NCI-H1417 treated with DMSO at 0.1 percent for 48 hours (cell line): ENCODE data around the gene NCAM1.

ENCODE experiments used
- DNase-seq: peaks from one replicate; lab custom pipeline; 2025; lab: John Stamatoyannopoulos, UW

NCAM1 gene

DNA sequence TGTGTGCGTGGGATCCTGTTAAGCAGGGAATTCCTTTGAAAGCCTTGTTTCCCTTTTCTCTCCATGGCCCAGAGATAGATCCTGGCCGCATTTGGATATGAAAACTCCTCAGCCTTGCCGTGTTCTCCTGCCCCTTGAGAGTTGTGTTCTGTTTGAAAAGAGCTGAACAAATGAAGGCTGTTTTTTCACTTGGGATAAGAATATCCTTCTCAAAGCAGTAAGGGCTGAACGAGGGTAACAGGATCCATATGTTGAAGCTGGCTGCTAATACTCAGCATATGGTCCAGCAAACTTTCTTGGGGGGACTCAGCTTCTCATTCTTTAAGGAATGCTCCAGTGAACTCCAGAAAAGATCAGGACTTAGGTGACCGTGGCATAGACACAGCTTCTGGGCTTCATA lies 238.6 kb downstream of the NCAM1 start:
- no peak for DNase-seq

GRCh38 chr11:113201054-113201818 lies 240.0 kb downstream of the NCAM1 start:
- DNase-seq = peak; percentile 25

DNA sequence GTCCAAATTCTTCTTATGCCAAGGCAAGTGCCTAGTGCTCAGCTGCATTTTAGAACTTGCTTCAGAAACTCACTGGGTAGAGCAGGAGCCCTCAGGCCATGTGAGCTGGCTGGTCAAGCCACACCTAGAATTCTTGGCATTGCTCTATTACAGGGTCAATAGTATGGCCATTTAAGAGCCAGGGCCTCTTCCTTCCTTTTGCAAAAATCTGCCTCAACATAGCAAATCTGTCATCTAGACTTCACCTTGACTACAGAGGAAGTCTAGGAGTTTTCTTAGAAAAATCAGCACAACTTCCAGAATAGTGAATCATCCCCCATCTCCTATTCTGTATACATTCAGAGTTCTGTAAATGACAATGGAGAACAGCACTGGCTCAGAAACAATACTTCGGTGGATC lies 241.2 kb downstream of the NCAM1 start:
- no peak for DNase-seq

GRCh38 chr11:113203141-113203753 lies 242.0 kb downstream of the NCAM1 start:
- no peak for DNase-seq

DNA sequence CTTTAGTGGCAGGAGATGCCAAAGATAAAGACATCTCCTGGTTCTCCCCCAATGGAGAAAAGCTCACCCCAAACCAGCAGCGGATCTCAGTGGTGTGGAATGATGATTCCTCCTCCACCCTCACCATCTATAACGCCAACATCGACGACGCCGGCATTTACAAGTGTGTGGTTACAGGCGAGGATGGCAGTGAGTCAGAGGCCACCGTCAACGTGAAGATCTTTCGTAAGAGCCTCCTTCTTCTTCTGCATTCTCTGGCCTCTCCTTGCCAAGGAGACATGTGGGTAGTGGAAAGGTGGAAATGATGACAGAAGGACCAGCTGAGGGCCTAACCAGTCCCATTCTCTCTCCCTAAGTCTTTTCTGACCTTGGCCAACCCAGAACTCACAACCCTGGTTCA lies 243.1 kb downstream of the NCAM1 start:
- no peak for DNase-seq

GRCh38 chr11:113213549-113213948 lies 252.3 kb downstream of the NCAM1 start:
- DNase-seq = no peak

- DNase-seq = no peak
Measured at GRCh38 chr11:113222241-113222640, 261.0 kb downstream of the NCAM1 start.

GRCh38 chr11:113234888-113235287 lies 273.7 kb downstream of the NCAM1 start:
- DNase-seq = no peak

GRCh38 chr11:113237261-113237660 lies 276.0 kb downstream of the NCAM1 start:
- DNase-seq = no peak

DNA sequence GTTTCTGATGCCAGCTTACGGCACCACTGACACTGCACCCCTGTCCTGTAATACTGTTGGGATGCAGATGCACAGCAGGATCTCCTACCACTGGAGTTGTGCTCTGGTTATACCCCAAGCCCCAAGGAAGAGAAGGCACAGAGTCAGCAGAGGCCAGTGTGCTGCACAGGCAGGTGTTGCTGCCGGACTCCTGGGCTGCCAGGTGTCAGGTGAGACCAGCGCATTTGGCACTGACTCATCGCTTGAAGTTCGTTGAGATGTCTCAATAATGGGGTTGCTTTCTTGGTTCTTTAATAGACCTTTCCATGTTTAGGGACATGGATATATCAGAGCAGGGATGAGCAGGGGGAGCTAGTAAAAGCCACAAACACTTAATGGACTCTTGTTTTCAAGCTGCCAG lies 277.5 kb downstream of the NCAM1 start:
- DNase-seq = no peak

DNA sequence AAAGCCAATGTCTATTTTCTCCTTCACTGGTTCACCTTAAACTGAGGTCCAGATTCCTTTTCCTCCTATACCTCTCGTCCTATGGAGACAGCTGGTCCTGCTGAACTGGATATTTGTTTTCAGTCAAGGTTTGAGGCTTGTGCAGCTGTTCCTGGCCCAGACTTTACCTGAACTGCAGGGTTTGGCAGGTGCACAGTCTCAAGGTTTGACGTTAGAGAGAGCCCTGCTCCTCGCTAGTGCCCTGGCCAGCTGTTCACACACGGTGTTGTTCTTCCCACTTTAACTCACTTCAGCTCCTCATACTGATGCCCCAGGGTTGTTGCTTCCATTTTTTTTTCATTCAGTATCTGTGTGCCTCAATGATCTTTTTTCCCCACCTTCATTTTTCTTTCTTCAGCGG lies 279.2 kb downstream of the NCAM1 start:
- DNase-seq = no peak

GRCh38 chr11:113240790-113241635 lies 279.8 kb downstream of the NCAM1 start:
- no peak for DNase-seq

DNA sequence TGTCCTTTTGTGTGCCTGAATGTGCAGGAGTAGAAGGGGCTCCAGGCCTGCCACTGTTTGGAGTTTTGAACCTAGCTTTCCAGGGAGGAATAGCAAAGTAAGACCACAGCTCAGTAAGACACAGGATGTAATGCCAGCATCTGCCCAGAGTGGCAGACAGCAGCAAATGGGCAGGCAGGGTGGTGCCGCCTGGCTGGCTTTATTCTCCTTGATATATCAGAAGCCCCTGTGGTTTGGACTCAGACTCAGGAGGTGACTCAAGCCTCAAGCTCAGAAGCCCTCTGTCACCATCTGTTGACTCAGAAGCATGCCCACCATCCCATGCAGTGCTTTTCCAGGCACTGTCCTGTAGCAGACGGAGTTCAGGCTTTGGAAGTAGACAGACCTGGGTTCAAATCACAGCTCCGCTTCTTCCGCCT lies 280.4 kb downstream of the NCAM1 start:
- no peak for DNase-seq

GRCh38 chr11:113242060-113242459 lies 280.8 kb downstream of the NCAM1 start:
- DNase-seq = no peak

DNA sequence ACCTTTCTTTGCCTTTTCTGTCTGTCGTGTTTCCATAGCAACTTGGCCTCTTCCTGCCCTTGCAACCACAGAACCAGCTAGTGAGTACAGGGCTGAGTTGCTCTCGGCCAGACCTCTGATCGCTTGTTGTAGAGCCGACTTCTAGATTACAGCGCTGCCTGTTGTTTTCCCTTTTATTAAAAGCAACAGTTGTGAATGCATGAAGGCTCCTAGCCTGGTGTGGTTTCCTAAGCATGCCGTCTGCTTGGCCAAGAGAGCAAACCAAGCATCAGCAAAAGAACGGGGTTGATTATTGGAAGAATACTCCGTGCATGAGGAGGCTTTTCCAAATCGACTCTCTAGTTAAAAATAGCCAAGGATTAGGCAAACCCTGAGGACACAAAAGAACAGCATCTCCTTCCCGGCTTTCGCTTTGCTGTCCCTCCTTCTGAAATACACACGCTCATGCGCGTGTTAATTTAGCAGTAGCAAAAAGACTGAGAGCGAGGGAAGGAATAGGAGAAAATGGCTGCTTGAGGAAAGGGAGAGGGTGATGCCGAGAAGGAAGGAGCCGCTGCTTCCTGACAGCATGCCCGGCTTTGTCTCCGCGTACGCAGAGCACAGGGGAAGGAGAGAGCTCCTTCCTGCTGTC lies 281.7 kb downstream of the NCAM1 start:
- DNase-seq = no peak

DNA sequence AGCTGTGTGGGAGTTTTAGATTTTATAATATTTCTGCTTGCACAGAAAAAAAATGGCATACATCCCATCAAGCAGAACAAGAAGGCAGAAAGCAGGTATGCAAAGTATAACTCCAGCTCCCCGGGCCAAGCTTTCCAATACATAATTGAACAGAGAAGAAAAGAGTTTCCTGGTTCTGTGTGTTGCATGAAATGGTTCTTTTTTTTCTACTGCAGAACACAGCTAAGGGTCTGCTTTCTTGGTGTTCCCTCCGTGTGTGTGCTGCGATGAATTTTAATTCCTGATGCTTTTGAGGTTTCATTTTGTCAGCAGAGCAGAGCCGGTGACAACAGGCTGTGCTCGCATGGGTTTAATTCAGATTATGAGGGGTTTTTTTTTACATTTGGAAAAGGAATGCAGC lies 282.5 kb downstream of the NCAM1 start:
- no peak for DNase-seq

GRCh38 chr11:113245216-113245615 lies 284.0 kb downstream of the NCAM1 start:
- DNase-seq = no peak

- no peak for DNase-seq
Measured at GRCh38 chr11:113247221-113247620, 286.0 kb downstream of the NCAM1 start.

DNA sequence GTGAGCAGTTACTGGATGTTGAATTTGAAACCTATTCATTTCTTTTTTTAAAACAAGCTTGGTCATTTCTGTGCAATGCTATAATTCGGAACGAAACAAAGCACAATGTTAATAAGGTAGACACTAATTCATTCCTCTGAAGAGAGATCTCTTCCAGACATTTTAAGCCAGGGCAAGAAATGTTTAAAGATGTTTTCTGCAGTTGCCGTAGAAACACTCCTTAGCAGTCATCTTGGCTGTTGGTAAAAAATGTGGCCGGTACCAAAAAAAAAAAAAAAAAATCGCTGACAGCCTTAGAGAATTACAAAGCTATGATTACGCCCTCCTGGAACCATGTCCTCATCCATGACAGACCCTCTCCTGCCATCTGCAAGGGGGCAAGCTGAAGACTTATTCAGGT lies 286.7 kb downstream of the NCAM1 start:
- no peak for DNase-seq

DNA sequence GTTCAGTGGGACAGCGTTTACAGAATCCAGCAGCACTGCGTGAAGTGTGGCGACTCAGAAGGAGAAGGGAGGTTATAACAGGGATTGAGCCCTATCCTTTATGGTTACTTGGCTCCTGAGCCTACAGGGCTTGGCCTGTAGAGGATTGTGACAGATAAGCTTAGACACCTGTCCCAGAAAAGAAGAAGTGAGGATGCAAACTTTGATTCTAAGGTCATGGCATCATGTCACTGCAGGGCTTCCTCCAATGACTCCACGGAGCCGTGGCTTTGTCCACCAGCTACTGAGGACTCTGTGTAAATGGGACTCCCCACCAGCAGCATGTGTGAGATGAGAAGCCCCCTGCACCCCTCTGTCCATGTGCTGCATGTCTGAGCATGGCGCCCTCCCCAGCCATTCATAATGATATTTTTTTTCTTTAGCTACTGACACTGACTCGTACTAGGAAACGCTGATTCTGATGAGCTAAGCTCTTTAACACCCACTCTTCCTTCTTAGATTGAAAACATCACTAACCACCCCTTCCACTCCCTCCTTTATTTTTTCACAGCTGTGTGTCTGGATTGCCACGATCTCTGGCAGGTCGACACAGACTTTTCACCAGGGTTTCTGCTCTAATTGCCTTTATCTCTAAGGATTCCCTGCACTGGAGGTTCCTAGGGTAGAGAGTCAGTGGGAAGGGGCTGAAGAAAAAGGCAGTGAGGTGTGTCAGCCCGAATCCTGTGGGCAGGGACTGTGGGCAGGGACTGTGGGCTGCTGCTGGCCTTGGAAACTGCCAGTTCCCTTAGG lies 287.7 kb downstream of the NCAM1 start:
- DNase-seq = no peak

DNA sequence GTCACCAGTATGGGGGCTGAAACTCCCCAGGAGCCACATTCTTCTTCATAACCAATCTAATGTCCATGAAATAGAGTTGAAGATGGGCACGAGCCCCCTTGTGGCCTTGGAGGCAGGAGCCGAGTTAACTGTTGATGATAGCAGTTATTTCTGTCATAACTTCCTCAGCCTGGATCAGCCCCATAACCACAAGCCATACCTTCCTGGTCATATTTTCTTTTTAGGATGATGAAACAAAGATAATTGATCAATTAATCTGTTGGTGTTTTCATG lies 288.2 kb downstream of the NCAM1 start:
- DNase-seq = no peak

DNA sequence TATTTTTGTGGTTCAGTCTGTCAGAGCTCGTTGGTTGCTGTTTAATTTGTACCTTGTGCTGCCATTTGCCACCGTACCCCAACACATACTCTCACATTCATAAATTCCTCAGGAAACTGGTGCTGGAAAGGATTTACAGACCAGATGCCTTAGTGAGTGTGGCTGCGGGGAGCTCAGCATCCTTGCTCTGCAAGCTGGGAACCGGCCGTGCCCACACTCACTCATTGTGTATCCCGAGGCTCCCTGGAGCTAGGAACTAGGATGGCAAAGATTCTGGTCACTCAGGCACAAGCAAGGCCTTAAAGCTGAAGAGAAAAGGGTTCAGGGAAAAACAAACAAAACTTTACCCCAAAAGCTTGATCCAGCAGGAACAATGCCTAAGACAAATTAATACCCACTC lies 288.6 kb downstream of the NCAM1 start:
- no peak for DNase-seq
